Right atrium auricular region (tissue), 2 donors: ENCODE results near the gene FAM219A. TPM values are rescaled to one million over a fixed set of nuclear protein-coding genes. Genes with fewer than 3 reads are reported as not detected.

Experiments
- DNase-seq: peaks from one replicate; pipeline ENCODE4 v3.0.0-alpha.2; 2019; ENCODE audit warnings: low spot score
- H3K27ac ChIP-seq, 2 donors: fragments of 200-600 bp; sonication (generic); 1 replicate in 1 of 2; 2 replicates in 1 of 2; pipeline ENCODE4 v1.5.1; 2016 to 2019
- H3K27me3 ChIP-seq, 2 donors: fragments of 200-600 bp; sonication (generic); one replicate each; pipeline versions ENCODE4 v1.5.1 to v1.6.0; 2017 to 2019
- H3K36me3 ChIP-seq: fragments of 200-600 bp; sonication (generic); one replicate; pipeline ENCODE4 v1.5.1; 2016
- H3K4me1 ChIP-seq, 2 donors: fragments of 200-600 bp; sonication (generic); one replicate each; pipeline versions ENCODE4 v1.5.1 to v1.6.0; 2017 to 2019
- H3K4me3 ChIP-seq, 2 donors: fragments of 200-600 bp; sonication (generic); 1 replicate in 1 of 2; 2 replicates in 1 of 2; pipeline ENCODE4 v1.5.1; 2017 to 2019; ENCODE audit warnings: mild to moderate bottlenecking in 1 of 2, moderate library complexity in 1 of 2
- H3K9me3 ChIP-seq, 2 donors: fragments of 200-600 bp; sonication (generic); one replicate each; pipeline ENCODE4 v1.5.1; 2019
- CTCF ChIP-seq, 2 donors: fragments of 200-600 bp; sonication (generic); IDR thresholded peaks; one replicate each; pipeline ENCODE4 v1.5.1; 2019; ENCODE audit warnings: antibody characterized with exemption in 2 of 2
- total RNA-seq, 2 donors: library from RNA; depleted of rRNA; stranded (reverse); fragments of >200 nt; gene quantifications; one replicate each; pipeline ENCODE4 v1.1.0, GENCODE V29; 2016

Gene FAM219A
- total RNA-seq, 2 donors from 2014 or later: 10.5 to 19.9 TPM

GRCh38 chr9:34464571-34464970 lies 6.2 kb upstream of the FAM219A start:
- Histone ChIP-seq H3K36me3 (no peaks in the 10 kb centered on the region), H3K27ac (no peak overlapping the region), H3K27me3 (no peaks in the 10 kb centered on the region), H3K4me3 (no peak overlapping the region), H3K4me1 (no peaks in the 10 kb centered on the region), H3K9me3 (no peaks in the 10 kb centered on the region)
- no peak for TF ChIP-seq CTCF (IDR thresholded peaks at IDR 0.05)
- DNase-seq: no peak

GRCh38 chr9:34463901-34464232 lies 5.5 kb upstream of the FAM219A start:
- H3K27ac ChIP-seq: no peak overlapping the region
- DNase-seq: no peak
- H3K9me3 ChIP-seq: no peaks in the 10 kb centered on the region
- H3K27me3 ChIP-seq: no peaks in the 10 kb centered on the region
- H3K4me1 ChIP-seq: no peaks in the 10 kb centered on the region
- no peak for TF ChIP-seq CTCF (IDR thresholded peaks at IDR 0.05)
- no peak overlapping the region for H3K4me3 ChIP-seq
- H3K36me3 ChIP-seq: no peaks in the 10 kb centered on the region

- Histone ChIP-seq H3K36me3 (no peaks in the 10 kb centered on the region), H3K9me3 (no peaks in the 10 kb centered on the region), H3K4me1 (no peaks in the 10 kb centered on the region), H3K27ac (no peak overlapping the region), H3K27me3 (no peaks in the 10 kb centered on the region), H3K4me3 (no peak overlapping the region)
- DNase-seq: no peak
- TF ChIP-seq CTCF (IDR thresholded peaks at IDR 0.05): no peak
Measured at GRCh38 chr9:34463098-34463900, 4.9 kb upstream of the FAM219A start.

- no peak for DNase-seq
- no peak overlapping the region for H3K4me3 ChIP-seq
- no peaks in the 10 kb centered on the region for H3K36me3 ChIP-seq
- H3K9me3 ChIP-seq: no peaks in the 10 kb centered on the region
- TF ChIP-seq CTCF (IDR thresholded peaks at IDR 0.05): no peak
- no peaks in the 10 kb centered on the region for H3K27me3 ChIP-seq
- no peak overlapping the region for H3K27ac ChIP-seq
- H3K4me1 ChIP-seq: peaks cover 0 to 24% of the 10 kb centered on the region in 2 donors
Measured at GRCh38 chr9:34459941-34460340, 1.6 kb upstream of the FAM219A start.

- H3K27ac ChIP-seq: no peak overlapping the region
- H3K4me1 ChIP-seq: peaks cover 0 to 30% of the 10 kb centered on the region in 2 donors
Measured at GRCh38 chr9:34459356-34459755, 986 bp upstream of the FAM219A start.

More at GRCh38 chr9:34459356-34459755, 986 bp upstream of the FAM219A start:
- H3K36me3 ChIP-seq: no peaks in the 10 kb centered on the region
- H3K4me3 ChIP-seq: no peak overlapping the region
- no peaks in the 10 kb centered on the region for H3K9me3 ChIP-seq
- DNase-seq: no peak
- TF ChIP-seq CTCF (IDR thresholded peaks at IDR 0.05): no peak
- no peaks in the 10 kb centered on the region for H3K27me3 ChIP-seq
